Measurements from ENCODE around the gene XAGE5.
"Not testable (repeated sequence)": the region's sequence is repeated elsewhere in the genome, so short reads cannot be mapped to it uniquely, and the experiment has no call there.

Gene XAGE5

GRCh38 chrX:52811065-52811625 lies at the start of gene XAGE5:
Gene XAGE5 (plus strand): TSS chrX:52811287. CDS start chrX:52812567, 1,280 bp downstream.
- no peak for DNase-seq (ENCODE audit: low read depth)
- TF ChIP-seq CTCF (IDR thresholded peaks at IDR 0.05; ENCODE audit: control insufficient read depth, extremely low read depth, insufficient read depth): no peak
- no peak within 1 kb of the TSS for H3K4me3 ChIP-seq (ENCODE audit: low read depth, low read length)

GRCh38 chrX:52765983-52766382 lies 45.1 kb upstream of the XAGE5 start:
- DNase-seq (ENCODE audit: low read depth); H3K4me3 ChIP-seq (ENCODE audit: low read depth, low read length): not testable (repeated sequence)

- not testable (repeated sequence) for DNase-seq (ENCODE audit: low read depth); H3K4me3 ChIP-seq (ENCODE audit: low read depth, low read length)
Observed at GRCh38 chrX:52773504-52773903, 37.6 kb upstream of the XAGE5 start.

GRCh38 chrX:52797327-52797726 lies 13.8 kb upstream of the XAGE5 start, which contains the start of gene SPANXN5:
Gene SPANXN5 (minus strand): TSS chrX:52797427. CDS start chrX:52797348, 79 bp downstream.
- DNase-seq (ENCODE audit: low read depth); H3K4me3 ChIP-seq (ENCODE audit: low read depth, low read length): not testable (repeated sequence)

GRCh38 chrX:52804876-52805275 lies 6.2 kb upstream of the XAGE5 start:
- not testable (repeated sequence) for H3K4me3 ChIP-seq (ENCODE audit: low read depth, low read length); DNase-seq (ENCODE audit: low read depth)

- TF ChIP-seq CTCF (IDR thresholded peaks at IDR 0.05; ENCODE audit: control insufficient read depth, extremely low read depth, insufficient read depth): no peak
- DNase-seq (ENCODE audit: low read depth): no peak
- H3K4me3 ChIP-seq (ENCODE audit: low read depth, low read length): no peak overlapping the region
Observed at GRCh38 chrX:52819788-52820187, 8.7 kb downstream of the XAGE5 start.

- no peak for DNase-seq (ENCODE audit: low read depth)
- H3K4me3 ChIP-seq (ENCODE audit: low read depth, low read length): no peak overlapping the region
- no peak for TF ChIP-seq CTCF (IDR thresholded peaks at IDR 0.05; ENCODE audit: control insufficient read depth, extremely low read depth, insufficient read depth)
Observed at GRCh38 chrX:52821079-52821760, 10.1 kb downstream of the XAGE5 start.

- TF ChIP-seq CTCF (IDR thresholded peaks at IDR 0.05; ENCODE audit: control insufficient read depth, extremely low read depth, insufficient read depth): no peak
- H3K4me3 ChIP-seq (ENCODE audit: low read depth, low read length): no peak overlapping the region
- DNase-seq (ENCODE audit: low read depth): no peak
Observed at GRCh38 chrX:52824608-52825007, 13.5 kb downstream of the XAGE5 start.

- no peak for DNase-seq (ENCODE audit: low read depth)
- TF ChIP-seq CTCF (IDR thresholded peaks at IDR 0.05; ENCODE audit: control insufficient read depth, extremely low read depth, insufficient read depth): no peak
Observed at GRCh38 chrX:52830551-52830950, 19.5 kb downstream of the XAGE5 start.

More at GRCh38 chrX:52830551-52830950, 19.5 kb downstream of the XAGE5 start:
- no peak overlapping the region for H3K4me3 ChIP-seq (ENCODE audit: low read depth, low read length)
